ENCODE measurements around the gene CD33.
"Not testable (repeated sequence)": the region's sequence is repeated elsewhere in the genome, so short reads cannot be mapped to it uniquely, and the experiment has no call there.

Gene CD33

GRCh38 chr19:51204321-51204720, 20.6 kb upstream of the CD33 start:
- no peak overlapping the region for H3K9ac ChIP-seq (ENCODE audit: low read length in 5 of 5)

DNA sequence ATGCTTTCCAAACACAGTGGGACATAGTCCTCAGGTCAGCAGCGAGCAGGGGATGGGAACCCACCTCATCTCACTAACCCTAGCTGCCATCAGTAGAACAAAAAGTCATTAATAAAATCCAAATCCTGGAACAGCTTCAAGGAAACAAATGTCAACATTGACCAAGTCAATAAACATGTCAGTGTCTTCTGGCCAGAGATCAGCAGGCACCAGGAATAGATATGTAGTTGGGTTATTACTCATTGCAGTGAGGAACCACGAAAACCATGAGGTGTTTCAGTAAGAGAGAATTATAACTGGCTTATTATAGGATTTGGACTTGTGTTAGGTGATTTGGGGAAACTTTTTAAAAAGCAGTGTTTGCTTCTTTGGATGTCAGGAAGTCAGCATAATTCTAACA, 17.1 kb upstream of the CD33 start:
- Histone ChIP-seq H3K9ac (ENCODE audit: low read length in 5 of 5) (no peak overlapping the region), H3K36me3 (ENCODE audit: control insufficient read depth in 5 of 5, insufficient read depth in 5 of 5, low read length in 5 of 5) (no peaks in the 10 kb centered on the region), H3K4me1 (ENCODE audit: control insufficient read depth in 5 of 5, insufficient read depth in 5 of 5, low read length in 5 of 5) (peaks cover 0 to 9% (median 0%) of the 10 kb centered on the region in 5 donors), H3K4me3 (ENCODE audit: low read depth in 1 of 5, low read length in 5 of 5) (no peak overlapping the region), H3K27ac (ENCODE audit: low read depth, low read length) (no peak overlapping the region), H3K27me3 (ENCODE audit: control insufficient read depth in 5 of 5, insufficient read depth in 4 of 5, low read length in 5 of 5) (no peaks in the 10 kb centered on the region), H3K9me3 (ENCODE audit: control insufficient read depth in 5 of 5, low read length in 5 of 5) (no peaks in the 10 kb centered on the region)

More at GRCh38 chr19:51204321-51204720, 20.6 kb upstream of the CD33 start:
- Histone ChIP-seq H3K27ac (ENCODE audit: low read depth, low read length) (no peak overlapping the region), H3K36me3 (ENCODE audit: control insufficient read depth in 5 of 5, insufficient read depth in 5 of 5, low read length in 5 of 5) (no peaks in the 10 kb centered on the region), H3K4me1 (ENCODE audit: control insufficient read depth in 5 of 5, insufficient read depth in 5 of 5, low read length in 5 of 5) (no peaks in the 10 kb centered on the region), H3K9me3 (ENCODE audit: control insufficient read depth in 5 of 5, low read length in 5 of 5) (no peaks in the 10 kb centered on the region), H3K4me3 (ENCODE audit: low read depth in 1 of 5, low read length in 5 of 5) (no peak overlapping the region), H3K27me3 (ENCODE audit: control insufficient read depth in 5 of 5, insufficient read depth in 4 of 5, low read length in 5 of 5) (peaks cover 1 to 23% (median 13%) of the 10 kb centered on the region in 5 donors)

- Histone ChIP-seq H3K9me3 (ENCODE audit: control insufficient read depth in 5 of 5, low read length in 5 of 5) (no peaks in the 10 kb centered on the region), H3K27ac (ENCODE audit: low read depth, low read length) (no peak overlapping the region), H3K4me1 (ENCODE audit: control insufficient read depth in 5 of 5, insufficient read depth in 5 of 5, low read length in 5 of 5) (peaks cover 0 to 9% (median 0%) of the 10 kb centered on the region in 5 donors), H3K4me3 (ENCODE audit: low read depth in 1 of 5, low read length in 5 of 5) (no peak overlapping the region), H3K27me3 (ENCODE audit: control insufficient read depth in 5 of 5, insufficient read depth in 4 of 5, low read length in 5 of 5) (no peaks in the 10 kb centered on the region), H3K9ac (ENCODE audit: low read length in 5 of 5) (no peak overlapping the region), H3K36me3 (ENCODE audit: control insufficient read depth in 5 of 5, insufficient read depth in 5 of 5, low read length in 5 of 5) (no peaks in the 10 kb centered on the region)
Observed at GRCh38 chr19:51210191-51210784, 14.6 kb upstream of the CD33 start.

- not testable (repeated sequence) for H3K4me1 ChIP-seq (ENCODE audit: control insufficient read depth in 5 of 5, insufficient read depth in 5 of 5, low read length in 5 of 5); H3K27ac ChIP-seq (ENCODE audit: low read depth, low read length)
- H3K4me3 ChIP-seq (ENCODE audit: low read depth in 1 of 5, low read length in 5 of 5) = peak overlapping the region in 4 of 5 donors; percentile 27 to 56 (median 48)
Observed at GRCh38 chr19:51210874-51211361, 14.0 kb upstream of the CD33 start.

DNA sequence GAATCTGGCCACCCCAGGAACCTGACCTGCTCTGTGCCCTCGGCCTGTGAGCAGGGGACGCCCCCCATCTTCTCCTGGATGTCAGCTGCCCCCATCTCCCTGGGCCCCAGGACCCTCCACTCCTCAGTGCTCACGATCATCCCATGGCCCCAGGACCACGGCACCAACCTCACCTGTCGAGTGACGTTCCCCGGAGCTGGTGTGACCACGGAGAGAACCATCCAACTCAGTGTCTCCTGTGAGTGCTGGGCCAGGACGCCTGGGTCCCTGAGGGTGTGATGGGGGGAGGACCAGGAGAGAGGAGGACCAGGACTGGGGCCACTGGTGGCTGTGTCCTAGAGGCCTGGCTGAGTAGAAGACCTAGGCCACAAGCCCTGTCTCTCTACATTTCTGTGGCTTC, 13.0 kb upstream of the CD33 start:
- no peaks in the 10 kb centered on the region for H3K36me3 ChIP-seq (ENCODE audit: control insufficient read depth in 5 of 5, insufficient read depth in 5 of 5, low read length in 5 of 5)
- peaks cover 0 to 9% (median 0%) of the 10 kb centered on the region in 5 donors for H3K4me1 ChIP-seq (ENCODE audit: control insufficient read depth in 5 of 5, insufficient read depth in 5 of 5, low read length in 5 of 5)
- peak overlapping the region in 1 of 5 donors; percentile 53 for H3K4me3 ChIP-seq (ENCODE audit: low read depth in 1 of 5, low read length in 5 of 5)
- no peak overlapping the region for H3K9ac ChIP-seq (ENCODE audit: low read length in 5 of 5)
- H3K9me3 ChIP-seq (ENCODE audit: control insufficient read depth in 5 of 5, low read length in 5 of 5) = no peaks in the 10 kb centered on the region
- H3K27me3 ChIP-seq (ENCODE audit: control insufficient read depth in 5 of 5, insufficient read depth in 4 of 5, low read length in 5 of 5) = no peaks in the 10 kb centered on the region
- no peak overlapping the region for H3K27ac ChIP-seq (ENCODE audit: low read depth, low read length)

More at GRCh38 chr19:51210874-51211361, 14.0 kb upstream of the CD33 start:
- not testable (repeated sequence) for H3K9ac ChIP-seq (ENCODE audit: low read length in 5 of 5); H3K27me3 ChIP-seq (ENCODE audit: control insufficient read depth in 5 of 5, insufficient read depth in 4 of 5, low read length in 5 of 5); H3K9me3 ChIP-seq (ENCODE audit: control insufficient read depth in 5 of 5, low read length in 5 of 5); H3K36me3 ChIP-seq (ENCODE audit: control insufficient read depth in 5 of 5, insufficient read depth in 5 of 5, low read length in 5 of 5)

- Histone ChIP-seq H3K9me3 (ENCODE audit: control insufficient read depth in 5 of 5, low read length in 5 of 5) (no peaks in the 10 kb centered on the region), H3K27me3 (ENCODE audit: control insufficient read depth in 5 of 5, insufficient read depth in 4 of 5, low read length in 5 of 5) (peaks cover 0 to 3% (median 0%) of the 10 kb centered on the region in 5 donors), H3K36me3 (ENCODE audit: control insufficient read depth in 5 of 5, insufficient read depth in 5 of 5, low read length in 5 of 5) (no peaks in the 10 kb centered on the region), H3K4me1 (ENCODE audit: control insufficient read depth in 5 of 5, insufficient read depth in 5 of 5, low read length in 5 of 5) (no peaks in the 10 kb centered on the region), H3K27ac (ENCODE audit: low read depth, low read length) (no peak overlapping the region), H3K9ac (ENCODE audit: low read length in 5 of 5) (no peak overlapping the region), H3K4me3 (ENCODE audit: low read depth in 1 of 5, low read length in 5 of 5) (no peak overlapping the region)
Observed at GRCh38 chr19:51219307-51219706, 5.6 kb upstream of the CD33 start.

- Histone ChIP-seq H3K36me3 (ENCODE audit: control insufficient read depth in 5 of 5, insufficient read depth in 5 of 5, low read length in 5 of 5) (no peaks in the 10 kb centered on the region), H3K27ac (ENCODE audit: low read depth, low read length) (no peak overlapping the region), H3K4me1 (ENCODE audit: control insufficient read depth in 5 of 5, insufficient read depth in 5 of 5, low read length in 5 of 5) (no peaks in the 10 kb centered on the region), H3K27me3 (ENCODE audit: control insufficient read depth in 5 of 5, insufficient read depth in 4 of 5, low read length in 5 of 5) (peaks cover 0 to 3% (median 0%) of the 10 kb centered on the region in 5 donors), H3K9ac (ENCODE audit: low read length in 5 of 5) (no peak overlapping the region), H3K4me3 (ENCODE audit: low read depth in 1 of 5, low read length in 5 of 5) (no peak overlapping the region), H3K9me3 (ENCODE audit: control insufficient read depth in 5 of 5, low read length in 5 of 5) (no peaks in the 10 kb centered on the region)
Observed at GRCh38 chr19:51219971-51220370, 4.9 kb upstream of the CD33 start.

- H3K27ac ChIP-seq (ENCODE audit: low read depth, low read length) = no peak overlapping the region
- no peaks in the 10 kb centered on the region for H3K4me1 ChIP-seq (ENCODE audit: control insufficient read depth in 5 of 5, insufficient read depth in 5 of 5, low read length in 5 of 5)
- no peak overlapping the region for H3K9ac ChIP-seq (ENCODE audit: low read length in 5 of 5)
- no peaks in the 10 kb centered on the region for H3K36me3 ChIP-seq (ENCODE audit: control insufficient read depth in 5 of 5, insufficient read depth in 5 of 5, low read length in 5 of 5)
- H3K27me3 ChIP-seq (ENCODE audit: control insufficient read depth in 5 of 5, insufficient read depth in 4 of 5, low read length in 5 of 5) = peaks cover 0 to 9% (median 3%) of the 10 kb centered on the region in 5 donors
- H3K9me3 ChIP-seq (ENCODE audit: control insufficient read depth in 5 of 5, low read length in 5 of 5) = no peaks in the 10 kb centered on the region
- H3K4me3 ChIP-seq (ENCODE audit: low read depth in 1 of 5, low read length in 5 of 5) = no peak overlapping the region
Observed at GRCh38 chr19:51220996-51221395, 3.9 kb upstream of the CD33 start.

DNA sequence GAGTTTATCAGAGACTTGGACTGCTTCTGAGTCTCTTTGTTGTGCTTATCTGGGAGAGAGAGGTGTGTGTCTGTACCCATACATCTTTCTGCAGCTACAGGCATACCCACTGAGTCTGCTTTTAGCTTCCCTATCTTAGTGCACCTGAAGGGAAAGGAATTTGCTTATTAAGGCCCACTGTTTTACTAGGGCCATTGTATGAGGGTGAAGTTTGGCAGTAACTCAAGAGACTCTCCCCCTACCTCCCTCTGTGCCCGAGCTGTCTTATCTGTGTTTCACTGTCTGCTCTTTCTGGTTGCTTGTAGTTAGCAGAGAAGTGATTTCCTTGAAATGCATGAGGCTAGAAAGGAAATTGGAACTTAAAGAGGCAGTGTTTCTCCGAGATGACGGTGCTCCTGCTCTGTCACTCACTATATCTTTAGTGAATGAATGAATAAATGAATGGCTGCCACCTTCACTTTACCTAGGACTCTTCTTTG, 678 bp upstream of the CD33 start:
- no peak overlapping the region for H3K9ac ChIP-seq (ENCODE audit: low read length in 5 of 5)
- H3K27me3 ChIP-seq (ENCODE audit: control insufficient read depth in 5 of 5, insufficient read depth in 4 of 5, low read length in 5 of 5) = peaks cover 0 to 9% (median 4%) of the 10 kb centered on the region in 5 donors
- H3K36me3 ChIP-seq (ENCODE audit: control insufficient read depth in 5 of 5, insufficient read depth in 5 of 5, low read length in 5 of 5) = no peaks in the 10 kb centered on the region
- H3K4me3 ChIP-seq (ENCODE audit: low read depth in 1 of 5, low read length in 5 of 5) = no peak overlapping the region
- no peak overlapping the region for H3K27ac ChIP-seq (ENCODE audit: low read depth, low read length)
- no peaks in the 10 kb centered on the region for H3K9me3 ChIP-seq (ENCODE audit: control insufficient read depth in 5 of 5, low read length in 5 of 5)
- peaks cover 0 to 3% (median 0%) of the 10 kb centered on the region in 5 donors for H3K4me1 ChIP-seq (ENCODE audit: control insufficient read depth in 5 of 5, insufficient read depth in 5 of 5, low read length in 5 of 5)

- H3K27me3 ChIP-seq (ENCODE audit: control insufficient read depth in 5 of 5, insufficient read depth in 4 of 5, low read length in 5 of 5) = peaks cover 0 to 6% (median 4%) of the 10 kb centered on the region in 5 donors
- H3K9ac ChIP-seq (ENCODE audit: low read length in 5 of 5) = no peak overlapping the region
- no peaks in the 10 kb centered on the region for H3K36me3 ChIP-seq (ENCODE audit: control insufficient read depth in 5 of 5, insufficient read depth in 5 of 5, low read length in 5 of 5)
- no peak overlapping the region for H3K27ac ChIP-seq (ENCODE audit: low read depth, low read length)
- peak overlapping the region in 2 of 5 donors; percentile 40 to 54 for H3K4me3 ChIP-seq (ENCODE audit: low read depth in 1 of 5, low read length in 5 of 5)
- H3K9me3 ChIP-seq (ENCODE audit: control insufficient read depth in 5 of 5, low read length in 5 of 5) = no peaks in the 10 kb centered on the region
- H3K4me1 ChIP-seq (ENCODE audit: control insufficient read depth in 5 of 5, insufficient read depth in 5 of 5, low read length in 5 of 5) = peaks cover 0 to 3% (median 0%) of the 10 kb centered on the region in 5 donors
Observed at GRCh38 chr19:51226067-51226466, 1.2 kb downstream of the CD33 start.

Measured in subcutaneous abdominal adipose tissue (tissue), 5 donors.